ENCODE measurements around the gene CACNA1B. TPM values are rescaled to one million over a fixed set of nuclear protein-coding genes. Genes with fewer than 3 reads are reported as not detected.
A peak's percentile ranks its signal among the peaks of the same experiment; 100 is the strongest.

CACNA1B gene
- total RNA-seq, 2 donors from 2014 or later = 3.6 to 7.9 TPM

GRCh38 chr9:138040446-138041430 lies 163.2 kb downstream of the CACNA1B start:
- Histone ChIP-seq H3K9me3 (ENCODE audit: control insufficient read depth, low read length) (peaks cover 24% of the 10 kb centered on the region), H3K4me1 (ENCODE audit: control insufficient read depth, insufficient read depth, low read length) (no peaks in the 10 kb centered on the region), H3K27me3 (ENCODE audit: control insufficient read depth, insufficient read depth, low read length, poor library complexity, severe bottlenecking) (no peaks in the 10 kb centered on the region), H3K36me3 (ENCODE audit: control insufficient read depth, insufficient read depth, low read length) (no peaks in the 10 kb centered on the region), H3K4me3 (ENCODE audit: low read length) (no peak overlapping the region), H3K27ac (ENCODE audit: low read depth, low read length) (no peak overlapping the region), H3K9ac (ENCODE audit: extremely low read depth, low read length, poor library complexity, severe bottlenecking) (no peak overlapping the region)
- Mint-ChIP-seq H3K9me3 (no peaks in the 10 kb centered on the region), H3K36me3 (ENCODE audit: low read depth) (peaks cover 24% of the 10 kb centered on the region), H3K27ac (no peak overlapping the region), H3K27me3 (ENCODE audit: insufficient read depth) (no peaks in the 10 kb centered on the region), H3K4me3 (no peak overlapping the region), H3K4me1 (peaks cover 20% of the 10 kb centered on the region)
- 77 to 87% methylated on average over 11 to 17 of the region's 17 CpGs for WGBS, 2 experiments (ENCODE audit: insufficient coverage in 1 of 2, insufficient read length in 1 of 2)
- no peak for TF ChIP-seq CTCF (conservative IDR thresholded peaks at IDR 0.05)
- DNase-seq = no peak

GRCh38 chr9:138042146-138042545 lies 164.6 kb downstream of the CACNA1B start:
- no peak overlapping the region for H3K9ac ChIP-seq (ENCODE audit: extremely low read depth, low read length, poor library complexity, severe bottlenecking)
- no peaks in the 10 kb centered on the region for H3K9me3 Mint-ChIP-seq
- H3K27me3 Mint-ChIP-seq (ENCODE audit: insufficient read depth) = no peaks in the 10 kb centered on the region
- H3K9me3 ChIP-seq (ENCODE audit: control insufficient read depth, low read length) = peaks cover 15% of the 10 kb centered on the region
- 82 to 86% methylated on average over 6 to 7 of the region's 7 CpGs for WGBS, 2 experiments (ENCODE audit: insufficient coverage in 1 of 2, insufficient read length in 1 of 2)
- no peaks in the 10 kb centered on the region for H3K4me1 ChIP-seq (ENCODE audit: control insufficient read depth, insufficient read depth, low read length)
- no peak for DNase-seq
- peaks cover 23% of the 10 kb centered on the region for H3K36me3 Mint-ChIP-seq (ENCODE audit: low read depth)
- H3K27ac ChIP-seq (ENCODE audit: low read depth, low read length) = no peak overlapping the region
- TF ChIP-seq CTCF (conservative IDR thresholded peaks at IDR 0.05) = no peak
- peaks cover 27% of the 10 kb centered on the region for H3K4me1 Mint-ChIP-seq
- no peak overlapping the region for H3K27ac Mint-ChIP-seq
- H3K4me3 Mint-ChIP-seq = no peak overlapping the region
- H3K27me3 ChIP-seq (ENCODE audit: control insufficient read depth, insufficient read depth, low read length, poor library complexity, severe bottlenecking) = no peaks in the 10 kb centered on the region
- H3K4me3 ChIP-seq (ENCODE audit: low read length) = no peak overlapping the region
- H3K36me3 ChIP-seq (ENCODE audit: control insufficient read depth, insufficient read depth, low read length) = no peaks in the 10 kb centered on the region

DNA sequence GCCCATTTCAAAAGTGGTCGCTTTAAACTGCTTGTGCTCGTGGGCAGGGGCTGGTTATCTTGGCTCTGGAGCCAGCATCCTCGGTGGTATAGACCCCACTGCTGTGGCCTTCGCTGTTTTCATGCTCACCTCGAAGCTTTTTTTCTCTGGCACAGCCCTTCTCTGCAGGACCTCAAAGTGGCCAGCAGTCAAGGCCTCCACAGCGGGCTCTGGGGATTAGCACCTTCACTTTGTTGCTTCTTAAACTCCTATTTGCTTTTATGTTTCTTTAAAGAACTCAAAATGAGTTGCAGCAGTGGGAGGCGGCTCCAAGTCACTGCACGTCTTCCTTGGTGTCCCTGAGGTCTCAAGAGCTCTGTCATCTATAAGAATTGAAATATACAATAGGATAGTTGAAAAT lies 165.1 kb downstream of the CACNA1B start:
- Mint-ChIP-seq H3K27me3 (ENCODE audit: insufficient read depth) (no peaks in the 10 kb centered on the region), H3K9me3 (no peaks in the 10 kb centered on the region), H3K27ac (no peak overlapping the region), H3K4me3 (no peak overlapping the region), H3K4me1 (peaks cover 27% of the 10 kb centered on the region), H3K36me3 (ENCODE audit: low read depth) (peaks cover 27% of the 10 kb centered on the region)
- peaks cover 10% of the 10 kb centered on the region for H3K9me3 ChIP-seq (ENCODE audit: control insufficient read depth, low read length)
- H3K9ac ChIP-seq (ENCODE audit: extremely low read depth, low read length, poor library complexity, severe bottlenecking) = no peak overlapping the region
- H3K4me1 ChIP-seq (ENCODE audit: control insufficient read depth, insufficient read depth, low read length) = no peaks in the 10 kb centered on the region
- peak; percentile 60 for DNase-seq
- 72 to 79% methylated on average over 6 to 8 of the region's 8 CpGs for WGBS, 2 experiments (ENCODE audit: insufficient coverage in 1 of 2, insufficient read length in 1 of 2)
- H3K27ac ChIP-seq (ENCODE audit: low read depth, low read length) = no peak overlapping the region
- no peaks in the 10 kb centered on the region for H3K36me3 ChIP-seq (ENCODE audit: control insufficient read depth, insufficient read depth, low read length)
- no peaks in the 10 kb centered on the region for H3K27me3 ChIP-seq (ENCODE audit: control insufficient read depth, insufficient read depth, low read length, poor library complexity, severe bottlenecking)
- no peak for TF ChIP-seq CTCF (conservative IDR thresholded peaks at IDR 0.05)
- H3K4me3 ChIP-seq (ENCODE audit: low read length) = no peak overlapping the region

Measured in endodermal cell (in vitro differentiated cells).